ENCODE measurements around the gene TMEM59L. TPM values are rescaled to one million over a fixed set of nuclear protein-coding genes. Genes with fewer than 3 reads are reported as not detected.

Gene TMEM59L
- total RNA-seq, 1 donor from 2014 or later, result 2.1 TPM

DNA sequence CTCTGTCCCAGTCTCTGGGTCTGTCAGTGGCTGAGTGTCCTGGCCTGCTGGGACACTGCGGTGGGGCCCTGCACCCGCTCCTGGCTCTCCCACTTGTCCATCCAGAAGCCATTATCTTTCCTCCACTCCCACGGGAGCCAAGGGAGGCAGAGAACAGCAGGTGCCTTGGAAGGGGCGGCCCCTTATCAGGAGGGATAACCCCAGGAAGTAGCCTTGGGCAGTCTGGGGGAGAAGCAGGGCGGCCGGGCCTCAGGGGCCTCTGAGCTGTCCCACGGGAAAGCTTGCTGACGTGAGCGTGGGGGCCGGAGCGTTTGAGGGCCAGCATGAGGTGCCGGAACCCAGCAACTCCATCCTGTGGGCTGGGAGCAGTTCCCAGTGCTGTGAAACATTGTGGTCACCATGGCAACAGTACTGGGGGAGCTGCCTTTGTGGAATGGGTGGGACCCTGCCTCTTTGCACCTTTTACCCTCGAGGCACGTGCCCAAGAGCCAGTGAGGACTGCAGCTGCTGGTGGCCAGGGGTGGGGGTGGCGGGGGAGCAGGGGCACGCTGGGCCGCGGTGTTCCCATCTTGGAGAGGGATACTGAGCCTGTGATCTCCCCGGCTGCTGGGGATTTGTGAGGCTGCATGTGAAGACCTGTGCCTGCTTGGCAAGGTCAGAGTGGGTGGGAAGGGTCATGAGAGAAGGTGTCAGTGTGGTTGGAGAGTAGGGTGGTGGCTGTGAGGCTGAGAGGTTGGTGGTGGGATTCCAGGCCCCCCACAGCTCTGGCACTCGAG, 45.1 kb downstream of the TMEM59L start:
- peak overlapping the region; percentile 20 to 55 (median 38) for H3K9ac ChIP-seq (ENCODE audit: low read depth in 1 of 3, low read length in 3 of 3)

DNA sequence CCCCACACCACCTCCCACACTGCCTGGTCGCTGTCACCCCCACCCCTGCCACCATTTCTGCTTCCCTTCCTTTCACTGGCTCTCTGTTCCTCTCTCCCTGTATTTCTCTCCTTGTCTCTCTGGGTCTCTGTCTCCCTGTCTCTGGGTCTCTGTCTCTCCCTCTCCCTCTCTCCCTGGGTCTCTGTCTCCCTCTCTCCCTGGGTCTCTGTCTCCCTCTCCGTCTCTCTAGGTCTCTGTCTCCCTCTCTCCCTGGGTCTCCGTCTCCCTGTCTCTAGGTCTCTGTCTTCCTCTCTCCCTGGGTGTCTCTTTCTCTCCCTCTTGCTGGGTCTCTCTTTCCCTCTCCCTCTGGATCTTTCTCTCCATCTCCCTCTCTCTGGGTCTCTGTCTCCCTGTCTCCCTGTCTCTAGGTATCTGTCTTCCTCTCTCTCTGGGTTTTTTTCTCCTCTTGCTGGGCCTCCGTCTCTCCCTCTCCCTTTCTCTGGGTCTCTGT, 45.7 kb downstream of the TMEM59L start:
- peaks cover 0 to 7% (median 0%) of the 10 kb centered on the region in 3 donors for H3K36me3 ChIP-seq (ENCODE audit: control insufficient read depth in 3 of 3, insufficient read depth in 3 of 3, low read length in 3 of 3)
- H3K27ac ChIP-seq (ENCODE audit: low read depth, low read length), result peak overlapping the region; percentile 87
- H3K9me3 ChIP-seq (ENCODE audit: control insufficient read depth in 3 of 3, low read length in 3 of 3), result no peaks in the 10 kb centered on the region
- H3K4me3 ChIP-seq (ENCODE audit: low read length in 3 of 3), result no peak overlapping the region
- H3K27me3 ChIP-seq (ENCODE audit: control insufficient read depth in 3 of 3, insufficient read depth in 3 of 3, low read length in 3 of 3), result no peaks in the 10 kb centered on the region
- peaks cover 51 to 65% (median 55%) of the 10 kb centered on the region in 3 donors for H3K4me1 ChIP-seq (ENCODE audit: control insufficient read depth in 3 of 3, insufficient read depth in 3 of 3, low read length in 3 of 3)
- peak overlapping the region; percentile 20 to 54 (median 38) for H3K9ac ChIP-seq (ENCODE audit: low read depth in 1 of 3, low read length in 3 of 3)

More for the DNA sequence above, 45.1 kb downstream of the TMEM59L start:
- Histone ChIP-seq H3K27me3 (ENCODE audit: control insufficient read depth in 3 of 3, insufficient read depth in 3 of 3, low read length in 3 of 3) (no peaks in the 10 kb centered on the region), H3K27ac (ENCODE audit: low read depth, low read length) (peak overlapping the region; percentile 87), H3K4me1 (ENCODE audit: control insufficient read depth in 3 of 3, insufficient read depth in 3 of 3, low read length in 3 of 3) (peaks cover 45 to 59% (median 49%) of the 10 kb centered on the region in 3 donors), H3K36me3 (ENCODE audit: control insufficient read depth in 3 of 3, insufficient read depth in 3 of 3, low read length in 3 of 3) (peaks cover 0 to 7% (median 0%) of the 10 kb centered on the region in 3 donors), H3K9me3 (ENCODE audit: control insufficient read depth in 3 of 3, low read length in 3 of 3) (no peaks in the 10 kb centered on the region), H3K4me3 (ENCODE audit: low read length in 3 of 3) (no peak overlapping the region)

DNA sequence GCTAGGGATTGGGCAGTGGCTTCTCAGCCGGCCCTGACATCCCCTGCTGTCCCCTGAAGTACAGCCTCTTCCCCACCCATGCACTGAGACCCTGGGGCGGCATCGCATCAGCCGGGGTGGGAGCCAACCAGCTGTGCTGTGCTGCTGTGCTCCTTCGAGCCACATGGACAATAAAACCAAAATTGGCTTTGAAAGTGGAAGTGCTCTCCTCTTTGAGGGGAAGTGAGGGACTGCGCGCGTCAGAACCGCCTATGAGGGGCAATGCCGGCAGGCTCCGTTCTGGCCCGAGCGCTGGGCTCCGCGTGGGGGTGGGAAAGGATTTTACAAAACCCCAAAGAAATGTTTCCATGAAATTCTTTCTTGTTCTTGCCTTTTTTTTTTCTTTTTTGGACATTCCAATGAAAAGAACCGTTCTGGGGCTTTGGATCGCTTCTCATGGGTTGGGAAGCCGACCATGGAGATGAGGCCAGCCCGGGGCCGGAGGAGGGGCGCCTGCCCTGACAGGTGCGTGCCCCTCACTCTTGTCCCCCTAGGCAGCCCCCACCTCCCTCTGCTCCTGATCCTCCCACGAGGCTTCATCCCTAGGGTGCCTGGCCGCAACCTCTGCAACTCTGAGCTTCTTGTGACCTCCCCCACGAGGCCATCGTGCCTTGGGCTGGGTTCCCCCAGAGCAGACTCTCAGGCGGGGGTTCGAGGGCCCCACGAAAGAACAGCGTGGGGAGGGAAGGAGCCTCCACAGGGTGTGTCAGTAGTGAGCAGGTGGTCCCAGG, 46.8 kb downstream of the TMEM59L start:
- peak overlapping the region; percentile 87 for H3K27ac ChIP-seq (ENCODE audit: low read depth, low read length)
- H3K9ac ChIP-seq (ENCODE audit: low read depth in 1 of 3, low read length in 3 of 3), result peak overlapping the region; percentile 33 to 70 (median 56)
- no peaks in the 10 kb centered on the region for H3K27me3 ChIP-seq (ENCODE audit: control insufficient read depth in 3 of 3, insufficient read depth in 3 of 3, low read length in 3 of 3)
- no peaks in the 10 kb centered on the region for H3K9me3 ChIP-seq (ENCODE audit: control insufficient read depth in 3 of 3, low read length in 3 of 3)
- H3K4me3 ChIP-seq (ENCODE audit: low read length in 3 of 3), result peak overlapping the region in 2 of 3 donors; percentile 23 to 45
- H3K4me1 ChIP-seq (ENCODE audit: control insufficient read depth in 3 of 3, insufficient read depth in 3 of 3, low read length in 3 of 3), result peaks cover 51 to 70% (median 56%) of the 10 kb centered on the region in 3 donors
- H3K36me3 ChIP-seq (ENCODE audit: control insufficient read depth in 3 of 3, insufficient read depth in 3 of 3, low read length in 3 of 3), result peaks cover 0 to 5% (median 0%) of the 10 kb centered on the region in 3 donors

DNA sequence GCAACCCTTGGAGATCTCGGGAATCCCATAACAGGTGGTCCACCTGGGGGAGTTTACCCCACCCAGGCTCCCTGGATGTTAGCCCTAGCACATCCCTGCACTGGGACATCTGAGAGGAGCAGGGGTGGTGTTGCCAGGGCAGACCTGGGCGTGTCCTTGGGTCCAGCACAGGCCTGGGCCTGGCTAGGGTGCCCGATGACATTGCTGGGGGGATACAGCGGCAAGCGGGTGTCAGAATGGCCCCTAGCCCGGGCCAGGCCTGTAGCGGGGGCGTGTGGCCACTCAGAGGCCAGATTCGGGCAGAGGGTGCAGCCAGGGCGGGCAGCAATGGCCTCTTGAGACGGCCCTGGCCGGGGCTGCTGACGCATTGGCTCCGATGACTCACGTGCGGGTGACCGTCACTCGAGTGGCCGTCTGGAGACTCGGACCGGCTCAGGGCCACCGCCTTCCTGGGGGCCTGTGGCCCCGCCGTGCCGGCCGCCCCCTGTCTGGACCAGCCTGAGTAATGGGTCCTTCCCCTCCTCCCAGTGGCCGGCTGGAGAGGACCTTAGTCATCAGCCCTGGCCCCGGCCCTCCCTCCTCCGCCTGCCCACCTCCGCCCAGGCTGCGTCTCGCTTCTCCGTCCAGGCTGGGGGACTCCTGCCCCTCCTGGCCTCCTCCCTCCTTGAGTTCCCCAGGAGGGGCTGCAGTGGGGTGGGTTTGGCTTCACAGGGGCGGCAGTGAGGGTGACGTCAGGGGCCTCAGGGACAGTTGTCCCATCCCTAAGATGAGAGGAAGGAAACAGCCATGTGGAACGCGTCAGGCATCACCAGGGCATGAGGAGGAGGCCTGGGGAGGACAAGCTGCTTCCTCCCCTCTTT, 47.6 kb downstream of the TMEM59L start:
- Histone ChIP-seq H3K4me1 (ENCODE audit: control insufficient read depth in 3 of 3, insufficient read depth in 3 of 3, low read length in 3 of 3) (peaks cover 51 to 71% (median 57%) of the 10 kb centered on the region in 3 donors), H3K9me3 (ENCODE audit: control insufficient read depth in 3 of 3, low read length in 3 of 3) (no peaks in the 10 kb centered on the region), H3K36me3 (ENCODE audit: control insufficient read depth in 3 of 3, insufficient read depth in 3 of 3, low read length in 3 of 3) (peaks cover 0 to 5% (median 0%) of the 10 kb centered on the region in 3 donors), H3K27ac (ENCODE audit: low read depth, low read length) (peak overlapping the region; percentile 87), H3K9ac (ENCODE audit: low read depth in 1 of 3, low read length in 3 of 3) (peak overlapping the region; percentile 33 to 70 (median 56)), H3K27me3 (ENCODE audit: control insufficient read depth in 3 of 3, insufficient read depth in 3 of 3, low read length in 3 of 3) (no peaks in the 10 kb centered on the region), H3K4me3 (ENCODE audit: low read length in 3 of 3) (peak overlapping the region in 2 of 3 donors; percentile 23 to 45)

- no peaks in the 10 kb centered on the region for H3K9me3 ChIP-seq (ENCODE audit: control insufficient read depth in 3 of 3, low read length in 3 of 3)
- peak overlapping the region in 1 of 3 donors; percentile 70 for H3K9ac ChIP-seq (ENCODE audit: low read depth in 1 of 3, low read length in 3 of 3)
- peak overlapping the region; percentile 87 for H3K27ac ChIP-seq (ENCODE audit: low read depth, low read length)
- no peak overlapping the region for H3K4me3 ChIP-seq (ENCODE audit: low read length in 3 of 3)
- H3K27me3 ChIP-seq (ENCODE audit: control insufficient read depth in 3 of 3, insufficient read depth in 3 of 3, low read length in 3 of 3), result no peaks in the 10 kb centered on the region
- peaks cover 51 to 80% (median 62%) of the 10 kb centered on the region in 3 donors for H3K4me1 ChIP-seq (ENCODE audit: control insufficient read depth in 3 of 3, insufficient read depth in 3 of 3, low read length in 3 of 3)
- peaks cover 0 to 6% (median 0%) of the 10 kb centered on the region in 3 donors for H3K36me3 ChIP-seq (ENCODE audit: control insufficient read depth in 3 of 3, insufficient read depth in 3 of 3, low read length in 3 of 3)
Observed at GRCh38 chr19:18660939-18661670, 48.4 kb downstream of the TMEM59L start.

GRCh38 chr19:18662972-18663732, 50.5 kb downstream of the TMEM59L start:
- H3K36me3 ChIP-seq (ENCODE audit: control insufficient read depth in 3 of 3, insufficient read depth in 3 of 3, low read length in 3 of 3), result peaks cover 8 to 15% (median 8%) of the 10 kb centered on the region in 3 donors
- H3K4me1 ChIP-seq (ENCODE audit: control insufficient read depth in 3 of 3, insufficient read depth in 3 of 3, low read length in 3 of 3), result peaks cover 45 to 75% (median 54%) of the 10 kb centered on the region in 3 donors
- no peak overlapping the region for H3K27ac ChIP-seq (ENCODE audit: low read depth, low read length)
- no peak overlapping the region for H3K4me3 ChIP-seq (ENCODE audit: low read length in 3 of 3)
- H3K27me3 ChIP-seq (ENCODE audit: control insufficient read depth in 3 of 3, insufficient read depth in 3 of 3, low read length in 3 of 3), result no peaks in the 10 kb centered on the region
- H3K9ac ChIP-seq (ENCODE audit: low read depth in 1 of 3, low read length in 3 of 3), result peak overlapping the region; percentile 6 to 62 (median 47)
- H3K9me3 ChIP-seq (ENCODE audit: control insufficient read depth in 3 of 3, low read length in 3 of 3), result no peaks in the 10 kb centered on the region

- Histone ChIP-seq H3K27ac (ENCODE audit: low read depth, low read length) (no peak overlapping the region), H3K9ac (ENCODE audit: low read depth in 1 of 3, low read length in 3 of 3) (peak overlapping the region in 1 of 3 donors; percentile 33), H3K27me3 (ENCODE audit: control insufficient read depth in 3 of 3, insufficient read depth in 3 of 3, low read length in 3 of 3) (no peaks in the 10 kb centered on the region), H3K4me3 (ENCODE audit: low read length in 3 of 3) (no peak overlapping the region), H3K4me1 (ENCODE audit: control insufficient read depth in 3 of 3, insufficient read depth in 3 of 3, low read length in 3 of 3) (peaks cover 37 to 67% (median 45%) of the 10 kb centered on the region in 3 donors), H3K9me3 (ENCODE audit: control insufficient read depth in 3 of 3, low read length in 3 of 3) (no peaks in the 10 kb centered on the region), H3K36me3 (ENCODE audit: control insufficient read depth in 3 of 3, insufficient read depth in 3 of 3, low read length in 3 of 3) (peaks cover 16 to 24% (median 17%) of the 10 kb centered on the region in 3 donors)
Observed at GRCh38 chr19:18663940-18664530, 51.4 kb downstream of the TMEM59L start.

GRCh38 chr19:18665771-18666202, 53.1 kb downstream of the TMEM59L start:
- H3K9ac ChIP-seq (ENCODE audit: low read depth in 1 of 3, low read length in 3 of 3), result peak overlapping the region in 1 of 3 donors; percentile 50
- H3K9me3 ChIP-seq (ENCODE audit: control insufficient read depth in 3 of 3, low read length in 3 of 3), result no peaks in the 10 kb centered on the region
- peak overlapping the region in 1 of 3 donors; percentile 22 for H3K4me3 ChIP-seq (ENCODE audit: low read length in 3 of 3)
- H3K4me1 ChIP-seq (ENCODE audit: control insufficient read depth in 3 of 3, insufficient read depth in 3 of 3, low read length in 3 of 3), result peaks cover 22 to 51% (median 33%) of the 10 kb centered on the region in 3 donors
- peaks cover 20 to 28% (median 21%) of the 10 kb centered on the region in 3 donors for H3K36me3 ChIP-seq (ENCODE audit: control insufficient read depth in 3 of 3, insufficient read depth in 3 of 3, low read length in 3 of 3)
- H3K27ac ChIP-seq (ENCODE audit: low read depth, low read length), result no peak overlapping the region
- no peaks in the 10 kb centered on the region for H3K27me3 ChIP-seq (ENCODE audit: control insufficient read depth in 3 of 3, insufficient read depth in 3 of 3, low read length in 3 of 3)
